Heart right ventricle (tissue), 16 donors: ENCODE data around the gene CDR2L. TPM values are rescaled to one million over a fixed set of nuclear protein-coding genes. Genes with fewer than 3 reads are reported as not detected.

Source experiments
- ATAC-seq, 8 donors: fragments of 200-7000 bp; cut with Tn5 transposase; one replicate each; pipeline ENCODE4 v1.9.1; 2020; ENCODE audit warnings: mild to moderate bottlenecking in 8 of 8, moderate library complexity in 8 of 8, moderate number of reproducible peaks in 1 of 8
- DNase-seq, 2 donors: peaks; one replicate each; pipeline ENCODE4 v3.0.0-alpha.2; 2020
- H3K27ac ChIP-seq, 10 donors: fragments of 200-600 bp; sonication (generic) in 2 of 10; one replicate each; pipeline versions ENCODE4 v1.5.0 to v1.8.0; 2020 to 2022; ENCODE audit warnings: mild to moderate bottlenecking in 3 of 10
- H3K27me3 ChIP-seq, 7 donors: fragments of 200-600 bp; one replicate each; pipeline ENCODE4 v1.8.0; 2021 to 2022; ENCODE audit warnings: mild to moderate bottlenecking in 2 of 7
- H3K36me3 ChIP-seq, 9 donors: fragments of 200-600 bp; sonication (generic) in 1 of 9; one replicate each; pipeline versions ENCODE4 v1.5.0 to v1.8.0; 2020 to 2022; ENCODE audit warnings: mild to moderate bottlenecking in 2 of 9
- H3K4me1 ChIP-seq, 9 donors: fragments of 200-600 bp; sonication (generic) in 1 of 9; one replicate each; pipeline versions ENCODE4 v1.5.0 to v1.8.0; 2020 to 2022; ENCODE audit warnings: mild to moderate bottlenecking in 4 of 9
- H3K4me3 ChIP-seq, 10 donors: fragments of 200-600 bp; sonication (generic) in 2 of 10; one replicate each; pipeline versions ENCODE4 v1.5.0 to v1.8.0; 2020 to 2022; ENCODE audit warnings: mild to moderate bottlenecking in 7 of 10, moderate library complexity in 2 of 10
- H3K9me3 ChIP-seq, 11 donors: fragments of 200-600 bp in 10 of 11; sonication (generic) in 2 of 11; one replicate each; pipeline versions ENCODE4 v1.5.0 to v1.8.0; 2013 to 2022; ENCODE audit warnings: mild to moderate bottlenecking in 2 of 11, control low read depth in 1 of 11, moderate library complexity in 1 of 11
- CTCF ChIP-seq, 9 donors: fragments of 200-600 bp; sonication (generic) in 2 of 9; IDR thresholded peaks; one replicate each; pipeline versions ENCODE4 v1.5.0 to v1.8.0; 2021 to 2022; ENCODE audit warnings: antibody characterized with exemption in 9 of 9, mild to moderate bottlenecking in 5 of 9, moderate library complexity in 1 of 9
- WGBS, 2 donors: extraction: QIAGEN DNeasy Blood & Tissue Kit; methylation state at CpG; one replicate each; pipeline ENCODE4 v1.1.7; 2013; ENCODE audit warnings: inconsistent platforms in 1 of 2; 5-methylcytosine and 5-hydroxymethylcytosine counted together
- intact Hi-C, 10 donors: fragments of 100-400 bp; cut with DNase I; formaldehyde crosslinking; loops; one replicate each; pipeline versions ENCODE4 v1.11.1 to v1.14.2; 2022
- polyA plus RNA-seq, 2 donors: library from polyadenylated mRNA; stranded (reverse); fragments of 200-250 nt; gene quantifications; one replicate each; pipeline ENCODE4 v1.2.3, GENCODE V29; 2013
- total RNA-seq, 10 donors: library from RNA; stranded (reverse); fragmentation: NEBNext Ultra II Directional in 3 of 10; extraction: Animal tissue kit (Norgen Biotek cat#: 25700) in 3 of 10; gene quantifications; one replicate each; pipeline versions ENCODE4 v1.2.1 to v1.2.4, GENCODE V29; 2021 to 2023
- donor health status: Arrhythmogenic right ventricular cardiomyopathy.
- donor health status: ischemic (EF 13 %, LVEDD 7.1; RV severe dilation, severe dysfunction).
- donor health status: healthy with polysubstance abuse.
- donor health status: DM: no; HTN: yes; CAD: no.
- donor health status: DM: no; HTN: no; CAD: no.
- donor health status: ischemic (EF 25% LVEDD 6.9; RV normal size, moderate dysfunction).
- donor health status: ischemic (EF 25% LVEDD 5.7; RV mildly dilated, moderate dysfunction).
- donor health status: healthy.
- donor health status: DM: yes; HTN: yes; CAD: no.
- donor health status: Ischemic cardiomyopathy.
- donor health status: ischemic (EF 35%, LVEDD 5.7; RV mildly dilated, moderate dysfunction).
- donor health status: nonischemic (EF 11% LVEDD 7.7; RV severe dilation, severe dysfunction).
- donor health status: DM: yes; HTN: yes; CAD: no.
- donor health status: PGD.
- donor health status: ischemic (EF 29% LVEDD 5.4; RV normal size, mild dysfunction).
- donor health status: nonischemic (EF 23%, LVEDD 6.1; RV moderate dilation, normal function).

CDR2L gene
- total and polyA plus RNA-seq, 12 donors: 8.5 to 25.3 (median 14.7) TPM

GRCh38 chr17:74943808-74944522 is 43.5 kb upstream of the CDR2L start:
- no peak for TF ChIP-seq CTCF (IDR thresholded peaks at IDR 0.05)

GRCh38 chr17:74945543-74945942 is 41.9 kb upstream of the CDR2L start:
- no peaks in the 10 kb centered on the region for H3K4me1 ChIP-seq
- ATAC-seq: no peak
- H3K27ac ChIP-seq: no peak overlapping the region
- no peak for DNase-seq
- TF ChIP-seq CTCF (IDR thresholded peaks at IDR 0.05): no peak
- 45 to 49% methylated on average over 6 of the region's 6 CpGs for WGBS, 2 donors
- H3K36me3 ChIP-seq: no peaks in the 10 kb centered on the region
- intact Hi-C loops: no loop called here
- H3K27me3 ChIP-seq: peaks cover 0 to 73% (median 34%) of the 10 kb centered on the region in 7 donors
- H3K9me3 ChIP-seq: no peaks in the 10 kb centered on the region
- H3K4me3 ChIP-seq: no peak overlapping the region

More at GRCh38 chr17:74943808-74944522, 43.5 kb upstream of the CDR2L start:
- Histone ChIP-seq H3K4me3 (no peak overlapping the region), H3K36me3 (no peaks in the 10 kb centered on the region), H3K4me1 (no peaks in the 10 kb centered on the region), H3K9me3 (no peaks in the 10 kb centered on the region), H3K27me3 (peaks cover 0 to 66% (median 35%) of the 10 kb centered on the region in 7 donors), H3K27ac (no peak overlapping the region)
- WGBS, 2 donors: 60 to 61% methylated on average over 13 of the region's 13 CpGs
- ATAC-seq (no peak), DNase-seq (no peak)
- intact Hi-C loops: no loop called here

- H3K4me1 ChIP-seq: no peaks in the 10 kb centered on the region
- H3K27ac ChIP-seq: no peak overlapping the region
- DNase-seq (no peak), ATAC-seq (no peak)
- peaks cover 0 to 66% (median 27%) of the 10 kb centered on the region in 7 donors for H3K27me3 ChIP-seq
- no peak overlapping the region for H3K4me3 ChIP-seq
- no peak for TF ChIP-seq CTCF (IDR thresholded peaks at IDR 0.05)
- WGBS, 2 donors: 88 to 90% methylated on average over 14 of the region's 14 CpGs
- no peaks in the 10 kb centered on the region for H3K9me3 ChIP-seq
- no peaks in the 10 kb centered on the region for H3K36me3 ChIP-seq
- intact Hi-C loops: no loop called here
Observed at GRCh38 chr17:74946641-74947040, 40.8 kb upstream of the CDR2L start.

- WGBS, 2 donors: 91 to 92% methylated on average over 17 of the region's 17 CpGs
Observed at GRCh38 chr17:74947041-74947754, 40.2 kb upstream of the CDR2L start.

More at GRCh38 chr17:74947041-74947754, 40.2 kb upstream of the CDR2L start:
- ATAC-seq: no peak
- no peaks in the 10 kb centered on the region for H3K4me1 ChIP-seq
- TF ChIP-seq CTCF (IDR thresholded peaks at IDR 0.05): no peak
- no peaks in the 10 kb centered on the region for H3K9me3 ChIP-seq
- intact Hi-C loops: no loop called here
- no peak overlapping the region for H3K27ac ChIP-seq
- H3K36me3 ChIP-seq: no peaks in the 10 kb centered on the region
- no peak overlapping the region for H3K4me3 ChIP-seq
- peaks cover 0 to 63% (median 21%) of the 10 kb centered on the region in 7 donors for H3K27me3 ChIP-seq
- DNase-seq: no peak
